Endothelial cell of umbilical vein (primary cell): ENCODE measurements around the gene C4orf51. TPM values are rescaled to one million over a fixed set of nuclear protein-coding genes. Genes with fewer than 3 reads are reported as not detected.

Experiments
- BruUV-seq: library from RNA; stranded (reverse); fragments of 400-500 nt; replicated peaks from 2 replicates; lab custom pipeline; 2021; lab: Mats Ljungman, UMichigan
- CTCF ChIA-PET: fragments of 300-600, 350-600 bp; sonication (Branson Sonifier 250); formaldehyde crosslinking; loops from one replicate; lab custom pipeline; 2021; ENCODE audit warnings: antibody characterized with exemption, inconsistent platforms; lab: Charles Lee
- POLR2A ChIA-PET: fragments of 300-600, 350-600 bp; sonication (Branson Sonifier 250); formaldehyde crosslinking; loops from one replicate; lab custom pipeline; 2021; ENCODE audit warnings: antibody characterized with exemption, inconsistent platforms; lab: Charles Lee
- DNase-seq: peaks from one replicate; pipeline ENCODE4 v3.0.0-alpha.2; 2011; ENCODE audit warnings: low read depth, low spot score
- FAIRE-seq: peaks from 2 replicates; lab custom pipeline; 2011; peaks lifted over from hg19 to GRCh38; lab: Jason Lieb, UNC
- H2AFZ ChIP-seq: 2 replicates; pipeline ENCODE4 v1.6.0; 2012; ENCODE audit warnings: low read depth, low read length, control low read depth, inconsistent platforms
- H3K27ac ChIP-seq: 2 replicates; pipeline ENCODE4 v1.5.1; 2011; ENCODE audit warnings: low read depth, mild to moderate bottlenecking, control low read depth, low read length, moderate library complexity; ENCODE audit not compliant: insufficient read depth
- H3K27me3 ChIP-seq, 2 experiments: 2 replicates each; pipeline versions ENCODE4 v1.6.0 to v1.6.1; 2011; ENCODE audit warnings: low read length in 2 of 2, mixed read lengths in 1 of 2; ENCODE audit not compliant: control insufficient read depth in 2 of 2, insufficient read depth in 2 of 2
- H3K36me3 ChIP-seq, 2 experiments: 2 replicates in 1 of 2; 3 replicates in 1 of 2; pipeline ENCODE4 v1.5.1; 2011; ENCODE audit warnings: low read length in 2 of 2, mild to moderate bottlenecking in 1 of 2, moderate library complexity in 1 of 2; ENCODE audit not compliant: control insufficient read depth in 2 of 2, insufficient read depth in 2 of 2; ENCODE audit errors: extremely low read depth in 1 of 2
- H3K4me1 ChIP-seq: 3 replicates; pipeline ENCODE4 v1.5.1; 2011; ENCODE audit warnings: mild to moderate bottlenecking, low read length; ENCODE audit not compliant: control insufficient read depth, insufficient read depth; ENCODE audit errors: extremely low read depth
- H3K4me2 ChIP-seq: 2 replicates; pipeline ENCODE4 v1.6.1; 2011; ENCODE audit warnings: low read length, control low read depth, mixed read lengths; ENCODE audit not compliant: insufficient read depth
- H3K4me3 ChIP-seq, 3 experiments: fragments of 200-600 bp in 1 of 3; sonication (generic), shearing (Covaris generic) in 1 of 3; replicated peaks in 1 of 3; 2 replicates each; pipeline ENCODE4 v1.5.1; 2011 to 2016; ENCODE audit warnings: control low read depth in 3 of 3, low read length in 3 of 3, mild to moderate bottlenecking in 2 of 3, inconsistent platforms in 1 of 3, low read depth in 1 of 3, moderate library complexity in 1 of 3; ENCODE audit not compliant: insufficient read depth in 1 of 3
- H3K79me2 ChIP-seq: 2 replicates; pipeline ENCODE4 v1.6.0; 2012; ENCODE audit warnings: low read length, inconsistent platforms; ENCODE audit not compliant: control insufficient read depth, insufficient read depth
- H3K9ac ChIP-seq: replicated peaks from 2 replicates; pipeline ENCODE3; 2011; ENCODE audit warnings: low read length, control low read depth; ENCODE audit not compliant: insufficient read depth; ENCODE audit errors: extremely low read depth
- H3K9me1 ChIP-seq: replicated peaks from 3 replicates; pipeline ENCODE4 v1.6.0; 2011; ENCODE audit warnings: mild to moderate bottlenecking, low read length; ENCODE audit not compliant: control insufficient read depth, insufficient read depth; ENCODE audit errors: extremely low read depth
- H3K9me3 ChIP-seq: replicated peaks from 2 replicates; pipeline ENCODE4 v1.5.1; 2012; ENCODE audit warnings: low read length, inconsistent platforms; ENCODE audit not compliant: control insufficient read depth, insufficient read depth
- H4K20me1 ChIP-seq: replicated peaks from 2 replicates; pipeline ENCODE3; 2011; ENCODE audit warnings: mild to moderate bottlenecking, low read length; ENCODE audit not compliant: control insufficient read depth, insufficient read depth; ENCODE audit errors: extremely low read depth
- CTCF ChIP-seq, 2 donors: IDR thresholded peaks; 1 replicate in 1 of 2; 2 replicates in 1 of 2; pipeline ENCODE4 v1.5.1; 2011; ENCODE audit warnings: low read length in 2 of 2, mild to moderate bottlenecking in 2 of 2, moderate library complexity in 2 of 2, control low read depth in 1 of 2, inconsistent platforms in 1 of 2, low read depth in 1 of 2; ENCODE audit not compliant: insufficient read depth in 1 of 2; ENCODE audit errors: extremely low read depth in 1 of 2
- EZH2 ChIP-seq: IDR thresholded peaks from 2 replicates; pipeline ENCODE4 v1.6.1; 2012; ENCODE audit warnings: borderline replicate concordance, low read depth, mild to moderate bottlenecking, moderate library complexity, low read length, inconsistent platforms; ENCODE audit not compliant: severe bottlenecking
- FOS ChIP-seq: IDR thresholded peaks from 2 replicates; pipeline ENCODE4 v1.6.1; 2011; ENCODE audit warnings: mild to moderate bottlenecking, low read length, moderate library complexity, borderline replicate concordance; ENCODE audit not compliant: insufficient read depth
- GATA2 ChIP-seq: IDR thresholded peaks from 2 replicates; pipeline ENCODE4 v1.7.0; 2011; ENCODE audit warnings: low read depth, mild to moderate bottlenecking, moderate library complexity, mixed read lengths, low read length; ENCODE audit not compliant: insufficient read length, insufficient read depth
- JUN ChIP-seq: IDR thresholded peaks from 2 replicates; pipeline ENCODE4 v1.6.1; 2011; ENCODE audit warnings: borderline replicate concordance, low read depth; ENCODE audit not compliant: insufficient read length, insufficient read depth
- MAX ChIP-seq: IDR thresholded peaks from 2 replicates; pipeline ENCODE4 v1.6.1; 2011; ENCODE audit not compliant: insufficient read depth, insufficient read length
- MYC ChIP-seq: IDR thresholded peaks from one replicate; pipeline ENCODE4 v1.6.1; 2011; ENCODE audit warnings: mild to moderate bottlenecking, low read depth, low read length
- POLR2A ChIP-seq: IDR thresholded peaks from 2 replicates; pipeline ENCODE4 v1.6.1; 2012; ENCODE audit warnings: low read depth, mild to moderate bottlenecking, control low read depth, low read length
- POLR2AphosphoS5 ChIP-seq: IDR thresholded peaks from 2 replicates; pipeline ENCODE4 v1.6.1; 2012; ENCODE audit warnings: low read depth, mild to moderate bottlenecking, control low read depth, low read length, moderate library complexity; ENCODE audit not compliant: insufficient read depth
- dilution Hi-C: fragments of 300-500 bp; cut with MboI; formaldehyde crosslinking; loops from one replicate; pipeline ENCODE4 v1.15.0; 2019; ENCODE audit warnings: low sequenced_read_pairs; ENCODE audit not compliant: extremely low pct_ligation_motif_present
- intact Hi-C: fragments of 100-400 bp; cut with micrococcal nuclease; formaldehyde crosslinking; loops from one replicate; pipeline ENCODE4 v1.10.0; 2022
- polyA plus RNA-seq, 4 experiments: library from polyadenylated mRNA; depleted of rRNA in 3 of 4; stranded (reverse) in 3 of 4; unstranded in 1 of 4; fragments of >200 nt; gene quantifications; 2 replicates each; pipeline versions ENCODE4 v1.2.1 to v1.2.3, GENCODE V29; 2011 to 2012; ENCODE audit warnings: missing spikeins in 1 of 4
- total RNA-seq: library from RNA; stranded (reverse); gene quantifications from 2 replicates; pipeline ENCODE4 v1.2.3, GENCODE V29; 2021

The C4orf51 gene
- total and polyA plus RNA-seq, 2 donors (not counting 3 experiments of a cell fraction or from before 2014, with no cell fraction given): not detected

- CTCF ChIA-PET: interaction anchor here (1.1 to 1.6 kb wide), 5 partner anchors 10 to 1454 kb away, joined by 3 to 7 read pairs (median 5); partner anchors contain the start of gene MMAA
- dilution Hi-C loops: no loop called here
- FAIRE-seq (no peak), DNase-seq (no peak)
- H3K9me1 ChIP-seq: no peaks in the 10 kb centered on the region
- no peaks in the 10 kb centered on the region for H3K36me3 ChIP-seq
- no peak overlapping the region for H3K27ac ChIP-seq
- POLR2A ChIA-PET: no interaction called here
- no peaks in the 10 kb centered on the region for H4K20me1 ChIP-seq
- no peak overlapping the region for H3K9ac ChIP-seq
- no peak overlapping the region for H3K4me3 ChIP-seq
- no peaks in the 10 kb centered on the region for H3K4me1 ChIP-seq
- intact Hi-C loops: no loop called here
- no peaks in the 10 kb centered on the region for H3K27me3 ChIP-seq
- H3K79me2 ChIP-seq: no peaks in the 10 kb centered on the region
- H3K9me3 ChIP-seq: no peaks in the 10 kb centered on the region
- no TSS peak for BruUV-seq
- H2AFZ ChIP-seq: no peak overlapping the region
- TF ChIP-seq FOS (no peak), CTCF (IDR thresholded peaks at IDR 0.05; ENCODE audit: extremely low read depth in 1 of 2, insufficient read depth in 1 of 2, low read depth in 1 of 2, low read length in 2 of 2) (no peak), EZH2 (no peak), MYC (no peak), POLR2A (no peak)
- no peak overlapping the region for H3K4me2 ChIP-seq
Observed at GRCh38 chr4:145643295-145643694, 36.7 kb upstream of the C4orf51 start.

GRCh38 chr4:145644699-145645098, 35.2 kb upstream of the C4orf51 start:
- BruUV-seq: no TSS peak
- no peak for FAIRE-seq
- H3K27me3 ChIP-seq: no peaks in the 10 kb centered on the region
- no peaks in the 10 kb centered on the region for H3K9me1 ChIP-seq
- no peak for DNase-seq
- CTCF ChIA-PET: interaction anchor here (0.8 to 1.1 kb wide), 2 partner anchors 14 to 22 kb away, joined by 3 read pairs; no protein-coding TSS in a partner anchor
- no peak overlapping the region for H2AFZ ChIP-seq
- H4K20me1 ChIP-seq: no peaks in the 10 kb centered on the region
- H3K4me2 ChIP-seq: no peak overlapping the region
- H3K9ac ChIP-seq: no peak overlapping the region
- intact Hi-C loops (no loop called here), dilution Hi-C loops (no loop called here)
- TF ChIP-seq FOS (no peak), MAX (no peak), JUN (no peak), EZH2 (no peak), POLR2AphosphoS5 (no peak), GATA2 (no peak), POLR2A (no peak), MYC (no peak), CTCF (IDR thresholded peaks at IDR 0.05; ENCODE audit: extremely low read depth in 1 of 2, insufficient read depth in 1 of 2, low read depth in 1 of 2, low read length in 2 of 2) (no peak)
- no peaks in the 10 kb centered on the region for H3K79me2 ChIP-seq
- no peak overlapping the region for H3K27ac ChIP-seq
- H3K4me1 ChIP-seq: no peaks in the 10 kb centered on the region
- H3K4me3 ChIP-seq: no peak overlapping the region
- H3K9me3 ChIP-seq: no peaks in the 10 kb centered on the region
- no peaks in the 10 kb centered on the region for H3K36me3 ChIP-seq
- POLR2A ChIA-PET: no interaction called here
